G401 (cell line): ENCODE results near the gene IWS1. TPM values are rescaled to one million over a fixed set of nuclear protein-coding genes. Genes with fewer than 3 reads are reported as not detected.
"Not testable (repeated sequence)": the region's sequence is repeated elsewhere in the genome, so short reads cannot be mapped to it uniquely, and the experiment has no call there.

ENCODE experiments used
- DNase-seq: peaks from one replicate; pipeline ENCODE4 v3.0.0-alpha.2; 2015; ENCODE audit warnings: low spot score
- in situ Hi-C: cut with HindIII; loops from 2 replicates; pipeline ENCODE4 v1.10.0; 2016; ENCODE audit warnings: low sequenced_read_pairs, mixed read lengths
- total RNA-seq: library from RNA; depleted of rRNA; stranded (reverse); fragments of >200 nt; shearing (Covaris generic); gene quantifications from 2 replicates; pipeline ENCODE4 v1.2.3, GENCODE V29; 2014

The IWS1 gene
- total RNA-seq, 1 experiment from 2014 or later, result 59.2 TPM

DNA sequence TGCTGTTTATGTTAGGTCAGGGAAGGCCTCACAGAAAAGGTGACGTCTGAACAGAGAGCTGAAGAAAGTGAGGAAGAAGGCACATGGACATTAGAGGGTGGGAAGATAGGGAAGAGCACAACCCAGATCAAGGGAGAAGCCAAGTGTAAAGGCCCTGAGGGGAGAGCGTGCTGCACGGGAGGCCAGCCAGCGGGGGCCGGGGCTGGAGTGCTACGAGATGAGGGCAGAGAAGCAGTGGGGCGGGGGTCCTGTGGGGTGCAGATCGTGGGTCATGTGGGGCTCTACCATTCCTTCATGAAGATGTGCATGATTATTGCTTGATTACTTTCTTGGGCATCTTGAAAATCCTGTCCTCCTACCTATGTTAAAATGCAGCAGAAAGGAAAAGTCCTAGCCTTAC, 57.2 kb downstream of the IWS1 start:
- DNase-seq, result no peak
- in situ Hi-C loops, result no loop called here

- DNase-seq, result no peak
- in situ Hi-C loops, result no loop called here
These were observed 61.0 kb downstream of the IWS1 start for GRCh38 chr2:127465258-127465657.

DNA sequence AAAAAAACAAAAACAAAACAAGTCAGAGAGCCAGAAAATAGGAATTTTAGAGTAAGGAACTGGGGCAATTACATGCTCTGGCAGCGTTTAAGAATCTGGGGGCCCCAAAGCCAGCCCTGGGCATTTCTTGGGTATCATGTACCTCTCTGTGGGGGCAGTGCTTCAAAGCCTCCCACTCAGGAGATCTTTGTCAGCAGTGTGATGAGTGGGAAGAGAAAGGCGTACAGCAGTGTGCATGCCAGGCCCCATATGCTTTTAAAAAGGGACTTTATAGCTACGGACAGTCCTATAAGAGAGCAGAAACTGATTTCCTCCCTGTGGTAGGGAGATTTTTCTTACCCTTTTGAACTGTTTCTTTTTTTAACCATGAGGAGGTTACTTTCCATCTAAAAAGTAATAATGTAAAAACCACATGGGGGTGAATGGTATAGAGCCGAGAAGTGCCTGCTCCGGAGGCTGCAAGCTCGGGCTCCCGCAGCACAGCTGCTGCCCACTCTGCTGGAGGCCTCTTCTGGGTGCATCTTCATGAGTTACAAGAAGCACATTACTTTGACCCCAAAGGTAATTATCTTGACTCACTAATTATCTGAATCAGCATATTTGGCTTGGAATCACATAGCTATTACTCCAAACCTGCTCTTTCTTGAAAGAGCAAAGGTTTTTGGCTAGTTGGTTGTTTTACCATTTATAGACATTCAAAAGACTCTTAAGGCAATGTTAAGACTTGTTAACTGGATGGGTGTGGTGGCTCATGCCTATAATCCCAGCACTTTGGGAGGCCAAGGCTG, 61.6 kb downstream of the IWS1 start:
- no peak for DNase-seq
- in situ Hi-C loops, result no loop called here

- in situ Hi-C loops, result no loop called here
- DNase-seq, result no peak
These were observed 62.9 kb downstream of the IWS1 start for GRCh38 chr2:127463155-127463991.

DNA sequence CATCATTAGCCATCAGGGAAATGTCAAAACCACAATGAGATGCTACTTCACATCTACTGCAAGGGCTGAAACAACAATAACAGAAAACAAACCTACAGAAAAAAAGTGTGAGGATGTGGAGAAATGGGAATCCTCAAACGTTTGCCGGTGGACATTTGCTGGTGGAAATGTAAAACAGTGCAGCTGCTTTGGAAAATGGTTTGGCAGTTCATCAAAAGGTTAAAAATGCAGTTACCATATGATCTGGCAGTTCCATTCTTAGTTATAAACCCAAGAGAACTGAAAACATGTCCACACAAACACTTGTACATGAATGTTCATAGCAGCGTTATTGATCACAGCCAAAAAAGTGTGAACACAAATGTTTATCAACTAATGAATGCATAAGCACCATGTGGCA, 63.8 kb downstream of the IWS1 start:
- in situ Hi-C loops, result no loop called here
- DNase-seq, result no peak

DNA sequence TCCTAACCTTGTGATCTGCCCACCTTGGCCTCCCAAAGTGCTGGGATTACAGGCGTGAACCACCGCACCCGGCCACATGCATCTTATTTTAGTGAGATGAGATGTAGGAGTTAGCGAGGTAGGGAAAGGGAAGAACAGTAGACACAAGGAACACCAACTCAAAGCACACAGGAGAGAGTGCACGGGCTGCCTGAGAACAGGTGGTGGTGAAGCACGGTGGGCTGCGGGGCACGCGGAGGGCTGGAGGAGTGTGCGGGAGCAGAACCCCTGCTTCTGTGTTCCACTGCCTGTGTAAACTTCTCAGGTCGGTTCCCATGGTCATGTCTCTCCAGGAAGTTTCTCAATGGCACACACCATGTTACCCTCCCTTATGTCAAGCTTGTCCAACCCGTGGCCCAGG, 69.3 kb downstream of the IWS1 start:
- no peak for DNase-seq
- in situ Hi-C loops, result no loop called here

GRCh38 chr2:127455566-127456493, 70.5 kb downstream of the IWS1 start:
- in situ Hi-C loops, result no loop called here
- DNase-seq, result no peak

- in situ Hi-C loops, result no loop called here
- no peak for DNase-seq
These were observed 71.4 kb downstream of the IWS1 start for GRCh38 chr2:127454595-127455565.

DNA sequence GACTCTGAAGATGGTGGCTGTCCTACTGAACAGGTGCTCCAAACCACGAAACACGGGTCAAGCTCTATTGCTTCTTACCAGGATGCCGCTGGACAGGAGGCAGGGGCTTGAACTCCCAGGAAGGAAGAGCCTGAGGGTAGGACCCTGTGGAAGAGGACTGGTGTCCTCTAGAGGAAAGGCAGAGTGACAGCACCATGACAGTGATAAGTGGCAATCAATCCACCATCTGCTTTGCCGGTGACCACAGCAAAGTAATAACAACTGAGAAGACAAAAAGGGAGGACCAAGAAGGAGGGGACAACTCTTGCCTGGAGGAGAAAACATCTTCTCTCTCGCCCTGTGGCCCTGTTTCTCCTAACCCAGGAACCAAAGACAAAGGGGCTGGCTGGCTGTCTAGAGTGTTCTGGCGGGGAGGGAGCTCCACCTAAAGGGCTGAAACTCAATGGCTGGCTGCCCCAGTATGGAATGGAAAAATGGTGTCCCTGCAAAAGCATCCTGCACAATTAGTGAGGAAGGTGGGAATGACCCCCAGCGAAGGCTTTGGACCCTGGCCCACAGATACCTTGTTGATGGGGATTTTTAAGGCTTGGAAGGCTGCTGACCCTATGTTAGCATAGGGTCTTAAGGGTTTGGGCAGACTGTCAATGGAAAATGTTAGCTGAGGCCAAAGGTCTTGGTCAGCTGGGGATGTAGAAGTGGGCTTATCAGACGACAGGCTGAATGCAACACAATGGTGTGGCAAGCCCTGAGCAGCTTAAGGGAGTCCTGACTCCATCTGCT, 72.7 kb downstream of the IWS1 start:
- DNase-seq, result peak; percentile 3
- in situ Hi-C loops, result no loop called here

DNA sequence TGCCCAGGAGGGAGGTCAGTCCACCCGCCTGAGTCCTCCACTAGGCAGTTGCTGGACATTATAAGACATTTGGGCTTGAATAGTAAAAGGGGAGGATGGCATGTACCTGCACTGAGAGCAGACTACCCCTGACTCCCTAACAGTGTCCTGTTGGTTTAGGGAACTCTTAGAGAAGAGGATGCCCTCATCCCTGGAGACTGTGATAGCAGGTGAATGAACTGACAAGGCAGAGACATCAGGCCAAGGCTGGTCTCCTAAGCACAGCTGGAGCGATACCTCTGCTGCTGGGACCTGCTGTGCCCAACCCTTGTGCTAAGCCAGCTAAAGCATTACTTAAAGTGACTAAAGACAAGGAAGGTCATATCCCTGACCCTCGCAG, 73.3 kb downstream of the IWS1 start:
- in situ Hi-C loops, result no loop called here
- no peak for DNase-seq

GRCh38 chr2:127452423-127452822, 73.9 kb downstream of the IWS1 start:
- DNase-seq, in situ Hi-C loops: not testable (repeated sequence)

- no peak for DNase-seq
- in situ Hi-C loops, result no loop called here
These were observed 74.3 kb downstream of the IWS1 start for GRCh38 chr2:127451981-127452380.

- in situ Hi-C loops, result no loop called here
- no peak for DNase-seq
These were observed 76.4 kb downstream of the IWS1 start for GRCh38 chr2:127449898-127450297.

DNA sequence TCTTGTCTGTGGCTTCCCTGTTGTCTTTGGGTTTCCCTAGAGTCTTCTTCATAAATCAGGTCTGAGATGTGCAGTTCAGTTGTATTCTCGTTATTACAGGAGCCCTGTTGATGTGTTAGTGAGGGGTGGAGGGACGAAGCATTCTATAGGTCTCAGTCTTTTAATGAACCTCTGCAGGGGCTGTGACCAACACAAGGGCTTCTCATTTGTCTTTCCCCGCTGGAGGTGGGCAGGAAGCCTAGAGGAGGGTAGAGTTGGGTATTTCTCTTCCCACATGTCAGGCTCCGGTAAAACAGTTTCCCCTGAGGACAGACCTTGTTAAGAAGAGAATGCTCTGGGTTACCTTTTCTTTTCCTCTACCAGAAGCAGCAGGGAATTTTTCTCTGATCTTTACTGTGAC, 76.9 kb downstream of the IWS1 start:
- in situ Hi-C loops, result no loop called here

GRCh38 chr2:127448526-127448925, 77.8 kb downstream of the IWS1 start:
- DNase-seq, result no peak
- in situ Hi-C loops, result no loop called here

More for the DNA sequence above, 76.9 kb downstream of the IWS1 start:
- DNase-seq, result no peak

GRCh38 chr2:127439343-127439742, 86.9 kb downstream of the IWS1 start:
- in situ Hi-C loops, result no loop called here

GRCh38 chr2:127437781-127438726, 88.2 kb downstream of the IWS1 start:
- no peak for DNase-seq
- in situ Hi-C loops, result no loop called here

More at GRCh38 chr2:127439343-127439742, 86.9 kb downstream of the IWS1 start:
- DNase-seq, result no peak
